Left renal pelvis (tissue), 4 donors: Measurements from ENCODE around the gene ATG10. TPM values are rescaled to one million over a fixed set of nuclear protein-coding genes. Genes with fewer than 3 reads are reported as not detected.

Experiments used
- DNase-seq, 4 donors: peaks; one replicate each; pipeline ENCODE4 v3.0.0-alpha.2; 2013; ENCODE audit warnings: low read depth in 4 of 4, low spot score in 3 of 4
- polyA plus RNA-seq, 4 donors: library from polyadenylated mRNA; unstranded; fragments of 120-200 nt; gene quantifications; one replicate each; pipeline ENCODE4 v1.2.1, GENCODE V29; 2013; ENCODE audit not compliant: insufficient read length in 4 of 4

Gene ATG10
- polyA plus RNA-seq, 4 donors = 11.5 to 16.0 (median 12.3) TPM

DNA sequence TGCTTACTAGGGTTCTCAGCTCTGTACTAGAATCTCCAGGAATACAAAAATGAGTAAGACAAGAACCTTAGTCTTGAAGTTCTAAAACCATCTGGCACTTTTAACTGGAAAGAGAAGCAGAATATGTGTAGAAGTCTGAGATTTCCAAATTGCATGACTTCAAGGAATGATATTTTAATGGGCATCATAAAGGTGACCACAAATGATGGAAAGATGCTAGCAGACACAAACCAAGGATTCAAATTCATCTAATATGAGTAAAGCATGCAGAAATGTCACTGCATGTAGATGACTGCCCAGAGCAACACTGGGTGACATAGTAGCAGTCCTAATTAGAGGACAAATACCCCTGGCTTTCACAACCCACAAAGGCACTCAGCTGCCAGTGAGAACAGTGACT lies 189.1 kb downstream of the ATG10 start:
- no peak for DNase-seq

DNA sequence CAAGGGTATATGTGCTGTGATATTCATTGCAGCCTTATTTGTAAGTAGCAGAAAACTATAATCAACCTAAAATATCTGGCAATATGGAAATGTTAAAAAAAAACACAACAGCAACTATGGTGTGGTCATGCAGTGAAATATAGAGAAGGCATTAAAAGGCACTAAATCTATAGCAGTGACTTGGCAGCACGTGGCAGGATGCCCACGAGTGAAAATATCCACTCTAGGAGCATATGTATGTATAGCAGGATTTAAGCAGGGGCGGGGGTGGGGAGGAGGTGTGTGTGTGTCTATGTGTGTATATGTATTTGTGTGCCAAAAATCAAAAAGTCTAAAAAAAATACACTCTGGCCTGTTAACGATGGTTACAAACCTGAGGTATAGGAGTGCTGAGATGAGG lies 190.8 kb downstream of the ATG10 start:
- DNase-seq = no peak

DNA sequence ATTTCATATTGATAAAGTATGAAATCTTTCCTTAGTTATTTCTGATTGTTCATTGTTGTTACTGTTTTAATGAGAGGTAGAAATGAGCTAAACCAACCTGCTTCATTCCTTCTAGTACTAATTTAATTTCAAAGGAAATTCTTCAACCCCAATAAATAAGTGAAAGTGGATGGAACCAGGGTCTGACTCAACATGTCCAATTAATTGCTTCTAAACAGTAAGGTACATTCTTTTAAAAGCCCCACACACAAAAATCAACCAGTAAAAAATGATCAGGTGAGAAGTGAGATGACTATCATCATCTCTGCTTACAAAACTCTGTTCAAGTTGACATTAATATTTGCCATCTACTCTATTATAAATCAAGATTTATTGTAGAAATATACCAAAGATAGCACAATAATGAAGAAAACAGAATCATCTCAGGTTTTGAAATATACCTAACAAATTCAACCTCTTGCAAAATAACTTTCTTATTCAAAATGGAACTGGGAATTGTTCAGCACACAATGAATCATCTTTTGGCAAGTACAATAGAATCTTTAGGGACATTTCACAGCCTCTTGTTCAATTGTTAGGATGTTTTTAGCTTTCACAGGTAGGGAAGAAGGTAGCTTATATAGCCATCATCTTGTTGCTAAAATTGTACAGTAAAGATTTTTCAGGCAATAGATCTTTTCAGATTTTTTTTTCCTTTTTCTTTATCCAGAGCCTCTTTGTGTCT lies 191.8 kb downstream of the ATG10 start:
- DNase-seq = no peak

DNA sequence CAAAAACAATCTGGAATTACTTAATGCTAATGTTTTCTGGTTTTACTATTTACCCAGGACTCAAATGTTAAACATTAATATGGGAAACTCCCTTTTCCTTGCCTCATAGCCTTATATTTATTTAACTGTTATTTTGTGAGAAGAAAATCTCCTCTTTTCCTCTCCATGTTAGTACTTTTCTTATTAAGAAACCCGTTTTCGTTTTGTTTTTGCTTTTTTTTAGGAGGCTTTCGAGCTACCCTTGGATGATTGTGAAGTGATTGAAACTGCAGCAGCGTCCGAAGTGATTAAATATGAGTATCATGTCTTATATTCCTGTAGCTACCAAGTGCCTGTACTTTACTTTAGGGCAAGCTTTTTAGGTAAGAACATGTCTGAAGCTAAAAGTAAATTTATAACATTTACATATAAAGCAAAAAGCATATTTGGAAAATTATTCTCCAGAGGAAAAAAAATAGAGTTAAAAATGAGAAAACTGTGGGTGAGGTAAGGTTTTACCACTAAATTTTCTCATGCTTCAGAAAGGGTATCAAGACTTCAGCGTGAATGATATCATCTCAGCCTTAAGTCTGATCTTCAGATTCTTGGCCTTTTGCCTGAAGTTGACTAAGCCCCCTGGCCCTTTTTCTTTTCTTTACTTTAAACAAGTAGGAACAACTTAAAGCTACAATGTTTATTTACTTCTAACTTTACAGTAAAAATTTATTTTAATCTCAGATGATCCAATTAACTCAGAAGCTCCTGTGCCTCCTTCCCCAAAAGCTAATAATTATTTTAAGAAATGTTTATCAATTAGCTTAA lies 192.6 kb downstream of the ATG10 start:
- DNase-seq = no peak

DNA sequence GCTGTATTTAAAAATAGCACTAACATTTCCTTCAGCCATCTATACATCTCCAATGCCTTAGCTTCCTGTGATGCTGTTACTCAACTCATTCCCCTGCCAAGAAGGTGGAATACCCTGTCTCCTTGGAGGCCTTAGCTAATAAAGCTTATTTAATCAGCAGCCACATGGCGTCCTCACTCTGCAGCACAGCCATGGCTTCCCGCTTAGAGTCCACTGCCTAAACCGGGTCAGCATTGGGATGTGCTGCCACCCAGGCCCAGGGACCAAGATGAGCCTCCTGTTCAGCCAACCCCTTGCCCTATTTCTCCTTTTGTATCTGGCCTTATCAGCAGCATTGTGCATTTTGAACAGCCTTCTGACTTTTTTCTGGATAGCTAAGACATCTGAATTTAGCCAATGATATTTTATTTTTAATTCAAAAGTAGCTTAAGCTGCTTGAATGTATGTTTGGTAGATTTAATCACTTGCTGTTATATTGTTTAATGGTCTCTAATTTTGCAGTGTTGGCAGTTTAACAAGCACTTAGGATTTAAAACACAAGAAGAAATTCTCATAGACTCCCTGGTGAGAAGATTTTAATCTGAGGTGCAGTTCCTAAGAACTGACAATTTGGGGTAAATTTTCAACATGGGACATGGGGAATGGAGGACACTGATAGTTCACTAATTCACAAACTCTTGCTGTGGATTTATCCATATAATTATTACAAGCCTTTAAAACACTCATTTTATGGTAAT lies 193.3 kb downstream of the ATG10 start:
- DNase-seq = no peak

DNA sequence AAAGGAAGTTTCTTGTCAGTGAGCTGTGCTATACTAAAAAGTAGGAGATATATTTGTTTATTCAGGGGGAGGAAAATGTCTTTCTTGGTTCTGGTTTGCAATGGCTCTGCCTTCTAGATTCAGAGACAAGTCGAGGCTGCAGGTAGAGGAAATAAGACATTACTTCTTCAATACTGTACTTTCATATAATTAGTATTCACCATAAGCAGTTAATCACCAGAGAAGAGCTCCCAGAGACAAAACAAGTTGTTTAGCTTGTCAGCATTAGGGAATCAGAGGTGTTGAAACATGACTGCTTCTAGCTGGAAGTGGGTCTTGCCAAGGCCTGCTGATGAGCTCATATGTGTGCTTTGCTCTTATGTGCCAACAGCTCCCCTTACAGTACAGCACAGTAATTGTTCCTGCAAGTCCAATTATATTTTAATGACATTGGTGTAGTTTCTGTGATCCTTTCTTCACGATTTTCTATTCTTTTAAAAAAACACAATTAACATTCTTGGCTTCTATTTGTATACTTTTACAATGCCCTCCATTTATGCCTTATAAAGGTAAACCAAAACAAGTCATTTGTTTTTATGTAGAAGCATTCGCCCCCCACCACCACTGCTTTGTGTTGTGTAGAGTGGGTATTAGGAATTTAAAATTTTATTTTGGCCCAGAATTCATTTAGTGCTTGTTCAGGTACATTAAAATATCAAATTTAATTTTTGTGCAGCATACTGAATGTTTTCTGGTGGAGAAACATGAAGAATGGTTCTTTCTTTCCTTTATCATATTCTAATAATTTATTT lies 194.1 kb downstream of the ATG10 start:
- DNase-seq = peak; percentile 64 to 79 (median 71)

DNA sequence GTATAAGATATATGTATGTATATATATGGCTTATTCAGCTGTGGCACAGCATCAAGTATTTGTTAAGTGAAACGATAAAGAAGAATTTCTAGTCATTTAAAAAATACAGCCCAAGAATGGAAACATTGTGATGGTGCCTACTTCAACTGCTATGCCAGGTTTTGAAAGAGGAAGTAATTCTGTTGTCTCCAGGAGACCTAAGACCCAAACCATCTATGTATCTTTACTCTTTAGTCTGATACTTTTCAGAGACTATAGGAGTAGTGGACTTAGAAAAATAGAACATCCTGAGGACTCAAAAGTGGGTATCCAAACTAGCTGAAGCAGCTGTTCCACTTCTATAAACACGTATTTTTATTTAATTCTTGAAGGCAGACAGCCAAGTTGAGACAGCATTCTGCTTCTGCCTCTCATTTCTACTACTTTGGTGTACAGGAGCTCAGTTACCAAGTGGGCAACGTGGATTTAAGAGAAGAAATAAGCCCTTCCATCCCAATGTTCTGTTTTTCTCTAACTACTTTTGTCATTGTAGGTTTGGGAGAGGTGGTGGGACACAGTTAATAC lies 195.6 kb downstream of the ATG10 start:
- no peak for DNase-seq

DNA sequence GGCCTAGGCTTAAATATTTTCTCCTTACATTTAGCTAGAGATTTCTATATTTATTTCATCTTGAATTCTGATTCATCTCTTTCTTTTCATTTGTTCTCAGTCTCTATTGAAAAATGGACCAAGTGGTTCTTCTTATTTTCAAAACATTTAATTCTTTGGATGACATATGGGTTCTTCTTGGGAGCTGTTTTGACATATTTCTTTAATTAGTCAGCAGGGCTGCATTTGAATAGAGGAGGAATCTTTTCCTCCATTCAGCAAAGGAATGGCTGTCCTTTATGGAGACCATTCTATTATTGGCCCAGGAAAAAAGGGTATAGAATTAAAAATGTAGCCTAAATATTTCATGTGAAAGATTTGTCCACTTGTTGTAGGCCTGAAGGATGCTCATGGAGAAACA lies 196.5 kb downstream of the ATG10 start:
- DNase-seq = no peak

DNA sequence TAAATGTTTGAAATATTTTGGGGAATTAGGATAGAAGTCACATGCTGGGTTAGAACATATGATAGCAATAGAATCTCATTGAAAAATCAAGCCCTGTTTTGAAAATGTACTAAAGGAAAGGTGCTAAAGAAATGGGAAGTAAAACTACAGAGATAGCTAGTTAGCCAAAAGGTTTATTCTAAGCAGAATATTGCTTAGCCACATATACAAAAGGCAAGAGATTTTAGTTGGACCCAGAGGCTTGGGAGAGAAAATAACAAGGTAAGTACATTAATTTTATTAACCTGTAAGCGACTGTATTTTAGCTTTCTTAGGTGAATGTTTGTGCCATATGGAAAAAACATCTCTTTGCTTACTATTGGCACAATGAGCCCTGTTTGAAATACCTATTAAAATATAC lies 198.1 kb downstream of the ATG10 start:
- DNase-seq = no peak

DNA sequence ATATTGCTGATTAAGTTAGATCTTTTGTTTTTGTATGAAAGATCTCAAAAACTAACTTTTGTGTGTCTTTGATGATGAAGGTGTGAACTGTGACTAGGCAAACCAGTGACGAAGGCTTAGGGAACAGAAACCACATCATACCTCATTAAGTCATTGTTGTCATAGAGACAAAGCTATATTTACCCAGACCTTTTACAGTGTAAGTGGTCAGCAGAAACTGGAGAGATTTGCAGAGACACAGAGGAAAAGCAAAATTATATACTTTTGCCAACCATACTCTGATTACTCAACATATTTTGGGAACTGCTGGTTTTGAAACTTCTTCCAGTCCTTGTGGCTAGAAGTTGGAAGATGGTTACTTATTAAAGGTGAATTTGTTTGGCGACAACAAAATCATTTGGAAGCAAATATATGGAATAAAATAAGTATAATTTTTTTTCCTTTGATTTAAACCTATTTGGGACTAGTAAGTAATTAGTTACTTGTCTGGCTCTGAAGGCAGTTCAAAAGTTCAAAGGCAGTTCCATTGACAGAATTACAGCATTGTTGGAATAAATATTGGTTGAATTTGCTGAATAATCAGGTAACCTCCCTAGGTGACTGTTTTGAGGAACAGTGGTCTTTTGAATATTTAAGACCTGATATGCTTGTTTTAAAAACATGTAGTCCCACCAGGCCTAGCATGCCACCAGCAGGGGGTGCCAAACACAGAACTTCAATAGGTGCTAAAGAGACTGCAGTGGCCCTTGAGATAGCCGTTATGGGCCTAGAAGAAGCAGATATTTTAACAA lies 202.5 kb downstream of the ATG10 start:
- DNase-seq = no peak

DNA sequence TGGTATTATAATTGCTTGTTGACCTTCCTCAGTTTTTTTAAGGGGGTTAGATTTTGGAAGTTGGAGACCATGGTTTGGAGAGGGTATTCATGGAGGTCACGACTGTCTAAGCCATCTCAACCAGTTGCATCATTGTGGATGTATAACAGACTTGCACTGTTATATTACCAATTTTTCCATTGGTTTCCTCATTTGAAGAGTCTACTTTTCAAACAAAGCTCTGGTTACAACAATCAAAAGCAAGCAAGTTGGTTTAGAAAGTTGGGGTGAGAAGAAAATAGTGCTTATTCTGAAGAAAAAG lies 203.0 kb downstream of the ATG10 start:
- no peak for DNase-seq

DNA sequence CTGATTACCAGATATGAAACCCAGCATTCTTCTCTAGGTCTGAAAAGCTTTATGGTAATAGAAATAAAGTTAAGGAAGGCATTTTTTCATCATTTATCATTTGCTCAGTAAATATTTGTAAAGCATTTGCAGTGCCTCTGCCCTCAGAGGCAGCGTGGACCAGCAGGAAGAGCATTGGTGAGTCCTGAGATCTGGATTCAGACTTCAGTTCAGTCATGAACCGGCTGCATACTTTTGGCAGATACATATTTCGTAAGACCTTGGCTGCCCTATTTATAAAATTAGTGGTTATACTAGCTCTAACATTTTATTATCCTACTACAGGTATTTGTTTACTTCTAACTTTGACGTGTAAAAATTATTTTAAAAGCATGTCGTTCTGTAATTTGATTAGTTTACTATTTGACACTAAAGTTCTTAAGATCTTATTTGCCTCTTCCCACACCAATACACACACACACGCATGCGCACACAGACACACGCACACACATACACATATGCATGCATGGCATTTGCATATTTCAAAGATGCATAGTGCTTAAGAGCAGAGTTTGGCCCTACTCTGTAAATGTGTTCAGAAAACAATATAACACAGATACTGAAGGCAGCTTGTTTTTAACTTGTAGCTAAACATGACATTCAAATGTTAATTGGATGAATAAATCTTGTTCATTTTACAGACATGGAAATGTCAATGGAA lies 204.4 kb downstream of the ATG10 start:
- no peak for DNase-seq

DNA sequence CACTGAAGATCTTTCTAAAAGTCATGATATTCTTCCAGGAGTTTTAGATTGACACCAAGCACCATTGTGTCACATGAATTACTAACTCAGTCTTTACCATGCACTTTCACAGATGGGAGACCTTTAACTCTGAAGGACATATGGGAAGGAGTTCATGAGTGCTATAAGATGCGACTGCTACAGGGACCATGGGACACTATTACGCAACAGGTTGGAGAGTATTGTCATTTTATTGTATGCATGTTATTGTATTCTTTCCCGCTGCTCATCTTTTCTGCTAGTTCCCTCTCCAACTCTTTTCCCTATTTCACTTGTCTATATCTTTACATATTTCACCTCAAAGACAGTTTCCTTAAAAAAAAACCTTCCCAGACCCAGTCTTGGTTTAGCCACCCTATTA lies 206.6 kb downstream of the ATG10 start:
- no peak for DNase-seq

DNA sequence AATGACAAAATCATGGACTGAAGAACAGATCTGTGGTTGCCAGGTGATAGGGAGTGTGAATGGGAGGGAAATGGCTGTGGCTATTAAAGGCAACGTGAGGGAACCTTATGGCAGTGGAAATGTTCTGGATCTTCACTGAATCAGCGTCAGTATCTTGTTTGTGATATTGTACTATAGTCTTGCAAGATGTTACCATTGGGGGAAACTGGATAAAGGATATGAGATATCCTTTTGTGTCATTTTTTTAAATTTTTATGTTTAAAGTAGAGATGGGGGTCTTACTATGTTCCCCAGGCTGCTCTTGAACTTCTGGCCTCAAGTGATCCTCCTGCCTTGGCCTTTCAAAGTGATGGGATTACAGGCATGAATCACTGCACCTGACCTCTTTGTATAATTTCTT lies 210.8 kb downstream of the ATG10 start:
- no peak for DNase-seq

DNA sequence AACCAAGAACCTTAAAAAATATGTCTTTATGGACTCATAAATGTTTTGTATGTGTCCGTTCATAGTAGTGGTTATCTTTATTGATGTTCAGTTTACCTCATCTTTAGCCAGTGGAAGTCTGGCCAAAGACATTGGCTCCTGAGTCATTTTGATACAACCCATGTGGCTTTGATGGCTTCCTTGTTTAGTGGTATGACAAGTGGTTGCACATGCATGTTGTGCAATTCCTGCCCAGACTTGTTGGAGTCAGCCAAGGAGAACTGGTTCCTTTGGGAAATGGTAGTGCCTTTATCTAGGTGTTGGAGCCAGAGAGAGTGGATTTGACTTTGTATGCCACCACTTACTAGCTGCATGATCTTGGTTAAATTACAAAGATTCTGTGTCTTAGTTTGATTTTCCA lies 212.0 kb downstream of the ATG10 start:
- DNase-seq = no peak

DNA sequence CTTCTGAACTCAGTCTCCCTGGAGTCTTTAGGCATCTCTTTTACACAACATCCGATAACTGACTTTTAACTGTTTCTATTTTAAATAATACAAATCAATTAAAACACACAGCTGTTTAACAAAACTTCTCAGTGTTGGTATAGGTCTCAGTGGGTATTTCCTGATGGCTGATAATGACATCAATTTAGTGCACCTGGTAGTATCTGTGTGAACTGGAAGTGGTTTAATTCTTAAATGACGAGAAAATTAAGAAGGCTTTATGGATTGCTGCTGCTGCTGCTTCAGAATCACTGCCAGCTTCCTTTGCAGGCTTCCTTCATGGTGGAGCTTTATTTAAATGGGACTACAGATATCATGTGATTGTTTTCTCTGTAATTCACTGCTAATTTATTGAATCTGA lies 214.0 kb downstream of the ATG10 start:
- DNase-seq = no peak

DNA sequence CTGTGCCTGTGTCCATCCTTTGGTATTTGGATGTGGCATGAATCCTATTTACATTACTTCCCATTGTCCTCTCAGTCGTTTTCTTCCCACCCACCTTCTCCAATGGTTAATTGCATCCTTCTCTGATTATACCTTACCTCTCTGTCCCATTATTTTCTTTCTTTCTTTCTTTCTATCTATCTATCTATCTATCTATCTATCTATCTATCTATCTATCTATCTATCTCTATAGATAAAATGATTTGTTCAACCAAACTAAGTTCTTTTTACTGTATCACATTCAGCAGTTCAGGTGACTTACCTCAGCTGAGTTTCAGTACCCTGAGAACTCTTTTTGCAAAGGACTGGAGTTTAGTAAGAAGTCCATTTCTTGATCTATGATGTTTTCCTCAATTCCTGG lies 225.7 kb downstream of the ATG10 start:
- DNase-seq = no peak

DNA sequence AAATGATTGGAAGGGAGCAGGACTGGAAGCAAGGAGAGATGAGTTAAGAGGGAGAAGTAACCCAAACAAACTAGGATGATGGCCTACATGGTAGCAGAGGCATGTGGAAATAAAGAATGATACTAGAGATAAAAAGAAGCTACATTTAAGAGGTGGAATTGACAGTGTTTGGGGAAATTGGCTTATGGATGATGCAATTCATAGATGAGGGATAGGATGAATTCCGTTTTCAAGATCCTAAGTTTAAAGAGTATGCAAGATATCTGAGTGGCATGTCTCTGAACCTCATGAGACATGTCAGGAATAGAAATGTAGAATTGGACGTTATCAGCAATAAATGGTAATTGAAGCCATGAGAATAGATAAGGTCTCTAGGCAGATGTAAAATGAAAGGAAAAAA lies 232.7 kb downstream of the ATG10 start:
- no peak for DNase-seq

DNA sequence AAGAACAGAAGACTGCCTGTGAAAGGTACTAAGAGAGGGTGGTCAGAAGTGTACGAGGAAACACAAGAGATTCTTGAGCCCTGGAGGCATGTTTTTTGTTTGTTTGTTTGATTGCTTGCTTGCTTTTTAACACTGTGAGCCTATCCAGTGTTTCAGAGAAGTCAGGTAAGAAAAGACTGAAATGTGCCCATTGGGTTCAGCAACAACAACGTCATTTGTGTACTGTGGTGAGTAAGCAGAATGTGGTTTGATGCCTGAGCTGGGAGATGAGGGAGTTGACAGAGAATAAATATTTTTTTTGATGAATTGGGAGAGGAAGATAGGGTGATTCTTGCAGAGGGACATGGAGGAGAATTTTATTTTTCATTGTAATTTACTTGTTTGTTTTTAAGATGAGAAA lies 233.2 kb downstream of the ATG10 start:
- no peak for DNase-seq
